ENCODE results near the gene GALNT15. TPM values are rescaled to one million over a fixed set of nuclear protein-coding genes. Genes with fewer than 3 reads are reported as not detected.

The GALNT15 gene
- polyA plus RNA-seq, 1 of the 3 experiments (the other 2 are of a cell fraction): 4.7 TPM

DNA sequence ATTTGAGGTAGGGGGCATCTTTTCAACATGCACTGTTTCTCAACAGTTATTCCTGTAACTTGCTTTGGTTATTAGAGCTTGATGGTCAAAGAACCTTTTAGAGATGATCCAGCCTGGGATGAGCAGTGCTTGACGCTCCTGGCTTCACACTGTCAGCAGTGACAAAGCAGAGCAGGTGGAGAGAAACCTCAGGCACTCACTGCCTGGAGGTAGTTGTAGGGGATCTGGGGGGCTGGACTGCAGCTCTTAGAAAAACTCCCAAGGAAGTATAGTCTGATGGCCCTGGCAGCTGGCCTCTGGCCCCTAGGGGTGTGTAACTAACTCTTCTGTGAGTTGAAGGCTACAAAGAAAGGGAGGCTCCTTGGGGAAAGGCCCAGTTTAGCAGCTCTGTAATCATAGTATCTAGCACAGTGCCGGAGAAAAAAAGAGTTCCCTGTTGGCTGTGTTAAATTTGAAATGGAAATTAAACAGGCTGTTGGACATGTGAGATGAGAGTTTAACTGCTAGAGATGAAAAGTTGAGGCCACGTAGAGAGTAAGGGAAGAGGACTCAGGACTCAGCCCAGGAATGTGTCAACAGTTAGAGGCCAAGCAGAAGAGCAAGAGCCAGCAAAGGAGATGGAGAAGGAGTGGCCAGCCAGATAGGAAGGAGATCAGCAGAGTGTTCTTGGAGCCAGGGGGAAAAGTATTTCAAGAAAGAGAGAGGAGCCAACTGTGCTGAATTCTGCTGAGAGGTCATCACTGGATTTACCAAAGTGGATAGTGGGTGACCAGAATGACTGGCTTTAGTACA is 104.7 kb downstream of the GALNT15 start:
- POLR2A ChIA-PET: no interaction called here
- 100% methylated on average over 3 of the region's 3 CpGs for WGBS (ENCODE audit: low lambda C conversion rate)

GRCh38 chr3:16280671-16281070 is 106.2 kb downstream of the GALNT15 start:
- no peaks in the 10 kb centered on the region for H4K20me1 ChIP-seq (ENCODE audit: insufficient read depth)
- H3K4me1 ChIP-seq (ENCODE audit: control insufficient read depth in 1 of 2, insufficient read depth in 2 of 2, low read depth in 1 of 2, low read length in 1 of 2): no peaks in the 10 kb centered on the region
- WGBS (ENCODE audit: low lambda C conversion rate): 98% methylated on average over 2 of the region's 2 CpGs
- no peak for DNase-seq
- peaks cover 0 to 35% of the 10 kb centered on the region in 2 experiments for H3K36me3 ChIP-seq (replicated peaks in 1 of 2; ENCODE audit: control insufficient read depth in 1 of 2, insufficient read depth in 2 of 2, low read length in 1 of 2)
- H3K9me2 ChIP-seq: no peaks in the 10 kb centered on the region
- H3K4me2 ChIP-seq: no peak overlapping the region
- H3K27ac ChIP-seq (ENCODE audit: low read depth in 2 of 2, low read length in 1 of 2): no peak overlapping the region; a peak in 1 of 4 replicates
- H3K9me3 ChIP-seq: no peaks in the 10 kb centered on the region
- no peaks in the 10 kb centered on the region for H3K79me2 ChIP-seq (ENCODE audit: insufficient read depth)
- CTCF ChIA-PET: interaction anchor here (1.7 to 2.7 kb wide), 3 partner anchors 10 to 316 kb away, joined by 5 to 13 read pairs (median 6); no protein-coding TSS in a partner anchor
- POLR2A ChIA-PET: no interaction called here
- peaks cover 3% of the 10 kb centered on the region for H3F3A ChIP-seq (replicated peaks; ENCODE audit: insufficient read depth)
- H3K9ac ChIP-seq: no peak overlapping the region
- no peaks in the 10 kb centered on the region for H3K27me3 ChIP-seq (ENCODE audit: insufficient read depth)
- no peak overlapping the region for H3K4me3 ChIP-seq (ENCODE audit: low read depth in 2 of 2, low read length in 1 of 2)
- H2AFZ ChIP-seq (ENCODE audit: low read depth): no peak overlapping the region
- TF ChIP-seq, protein P1, sequence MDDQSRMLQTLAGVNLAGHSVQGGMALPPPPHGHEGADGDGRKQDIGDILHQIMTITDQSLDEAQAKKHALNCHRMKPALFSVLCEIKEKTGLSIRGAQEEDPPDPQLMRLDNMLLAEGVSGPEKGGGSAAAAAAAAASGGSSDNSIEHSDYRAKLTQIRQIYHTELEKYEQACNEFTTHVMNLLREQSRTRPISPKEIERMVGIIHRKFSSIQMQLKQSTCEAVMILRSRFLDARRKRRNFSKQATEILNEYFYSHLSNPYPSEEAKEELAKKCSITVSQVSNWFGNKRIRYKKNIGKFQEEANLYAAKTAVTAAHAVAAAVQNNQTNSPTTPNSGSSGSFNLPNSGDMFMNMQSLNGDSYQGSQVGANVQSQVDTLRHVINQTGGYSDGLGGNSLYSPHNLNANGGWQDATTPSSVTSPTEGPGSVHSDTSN (IDR thresholded peaks at IDR 0.05): no peak
- TF ChIP-seq FOXM1 (IDR thresholded peaks at IDR 0.05; ENCODE audit: low read depth) (no peak), MXI1 (IDR thresholded peaks at IDR 0.05; ENCODE audit: low read depth, low read length) (no peak), RAD21 (IDR thresholded peaks at IDR 0.05; ENCODE audit: low read length) (no peak), EP300 (IDR thresholded peaks at IDR 0.05; ENCODE audit: borderline replicate concordance in 1 of 2, low read depth in 1 of 2, low read length in 1 of 2) (no peak), ELF1 (IDR thresholded peaks at IDR 0.05) (no peak), ZBTB33 (IDR thresholded peaks at IDR 0.05; ENCODE audit: borderline replicate concordance, low read depth) (no peak), RFX5 (IDR thresholded peaks at IDR 0.05; ENCODE audit: low read length) (no peak)
- TF ChIP-seq, protein P2, sequence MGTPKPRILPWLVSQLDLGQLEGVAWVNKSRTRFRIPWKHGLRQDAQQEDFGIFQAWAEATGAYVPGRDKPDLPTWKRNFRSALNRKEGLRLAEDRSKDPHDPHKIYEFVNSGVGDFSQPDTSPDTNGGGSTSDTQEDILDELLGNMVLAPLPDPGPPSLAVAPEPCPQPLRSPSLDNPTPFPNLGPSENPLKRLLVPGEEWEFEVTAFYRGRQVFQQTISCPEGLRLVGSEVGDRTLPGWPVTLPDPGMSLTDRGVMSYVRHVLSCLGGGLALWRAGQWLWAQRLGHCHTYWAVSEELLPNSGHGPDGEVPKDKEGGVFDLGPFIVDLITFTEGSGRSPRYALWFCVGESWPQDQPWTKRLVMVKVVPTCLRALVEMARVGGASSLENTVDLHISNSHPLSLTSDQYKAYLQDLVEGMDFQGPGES (IDR thresholded peaks at IDR 0.05; ENCODE audit: low read depth, low read length): no peak
- TF ChIP-seq, protein P3, sequence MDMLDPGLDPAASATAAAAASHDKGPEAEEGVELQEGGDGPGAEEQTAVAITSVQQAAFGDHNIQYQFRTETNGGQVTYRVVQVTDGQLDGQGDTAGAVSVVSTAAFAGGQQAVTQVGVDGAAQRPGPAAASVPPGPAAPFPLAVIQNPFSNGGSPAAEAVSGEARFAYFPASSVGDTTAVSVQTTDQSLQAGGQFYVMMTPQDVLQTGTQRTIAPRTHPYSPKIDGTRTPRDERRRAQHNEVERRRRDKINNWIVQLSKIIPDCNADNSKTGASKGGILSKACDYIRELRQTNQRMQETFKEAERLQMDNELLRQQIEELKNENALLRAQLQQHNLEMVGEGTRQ (IDR thresholded peaks at IDR 0.05; ENCODE audit: borderline replicate concordance, low read depth, low read length): no peak

More for the DNA sequence above, 104.7 kb downstream of the GALNT15 start:
- H3F3A ChIP-seq (replicated peaks; ENCODE audit: insufficient read depth): peaks cover 3% of the 10 kb centered on the region
- no peak overlapping the region for H3K27ac ChIP-seq (ENCODE audit: low read depth in 2 of 2, low read length in 1 of 2)
- H3K36me3 ChIP-seq (replicated peaks in 1 of 2; ENCODE audit: control insufficient read depth in 1 of 2, insufficient read depth in 2 of 2, low read length in 1 of 2): peaks cover 0 to 35% of the 10 kb centered on the region in 2 experiments
- no peaks in the 10 kb centered on the region for H3K9me2 ChIP-seq
- H3K79me2 ChIP-seq (ENCODE audit: insufficient read depth): no peaks in the 10 kb centered on the region
- H3K4me2 ChIP-seq: no peak overlapping the region
- no peaks in the 10 kb centered on the region for H4K20me1 ChIP-seq (ENCODE audit: insufficient read depth)
- no peak overlapping the region for H3K9ac ChIP-seq
- H3K4me3 ChIP-seq (ENCODE audit: low read depth in 2 of 2, low read length in 1 of 2): no peak overlapping the region
- no peaks in the 10 kb centered on the region for H3K27me3 ChIP-seq (ENCODE audit: insufficient read depth)
- H3K4me1 ChIP-seq (ENCODE audit: control insufficient read depth in 1 of 2, insufficient read depth in 2 of 2, low read depth in 1 of 2, low read length in 1 of 2): no peaks in the 10 kb centered on the region
- TF ChIP-seq EP300 (IDR thresholded peaks at IDR 0.05; ENCODE audit: borderline replicate concordance in 1 of 2, low read depth in 1 of 2, low read length in 1 of 2) (no peak), ZBTB33 (IDR thresholded peaks at IDR 0.05; ENCODE audit: borderline replicate concordance, low read depth) (no peak), FOSL2 (IDR thresholded peaks at IDR 0.05; ENCODE audit: borderline replicate concordance, low read depth) (no peak), RXRA (IDR thresholded peaks at IDR 0.05; ENCODE audit: borderline replicate concordance, low read depth) (no peak), NFIC (IDR thresholded peaks at IDR 0.05; ENCODE audit: borderline replicate concordance) (no peak), TCF12 (IDR thresholded peaks at IDR 0.05) (no peak), GATA2 (CRISPR knock-in tag; IDR thresholded peaks at IDR 0.05) (no peak)
- TF ChIP-seq, protein P4, sequence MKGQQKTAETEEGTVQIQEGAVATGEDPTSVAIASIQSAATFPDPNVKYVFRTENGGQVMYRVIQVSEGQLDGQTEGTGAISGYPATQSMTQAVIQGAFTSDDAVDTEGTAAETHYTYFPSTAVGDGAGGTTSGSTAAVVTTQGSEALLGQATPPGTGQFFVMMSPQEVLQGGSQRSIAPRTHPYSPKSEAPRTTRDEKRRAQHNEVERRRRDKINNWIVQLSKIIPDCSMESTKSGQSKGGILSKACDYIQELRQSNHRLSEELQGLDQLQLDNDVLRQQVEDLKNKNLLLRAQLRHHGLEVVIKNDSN (IDR thresholded peaks at IDR 0.05; ENCODE audit: borderline replicate concordance, low read depth): no peak
- DNase-seq: no peak
- CTCF ChIA-PET: interaction anchor here (0.7 to 2.8 kb wide), 4 partner anchors 11 to 292 kb away, joined by 3 to 20 read pairs (median 4); no protein-coding TSS in a partner anchor
- no peaks in the 10 kb centered on the region for H3K9me3 ChIP-seq
- no peak overlapping the region for H2AFZ ChIP-seq (ENCODE audit: low read depth)
